Muscle of back (tissue), 11 donors: ENCODE results near the gene LDLRAP1. TPM values are rescaled to one million over a fixed set of nuclear protein-coding genes. Genes with fewer than 3 reads are reported as not detected.

Experiments used
- DNase-seq, 3 donors: peaks; one replicate each; pipeline versions ENCODE4 v3.0.0 to v3.0.0-alpha.2; 2013
- polyA plus RNA-seq, 10 donors: library from polyadenylated mRNA; unstranded; fragments of 120-200 nt; gene quantifications; one replicate each; pipeline ENCODE4 v1.2.1, GENCODE V29; 2013; ENCODE audit not compliant: insufficient read length in 10 of 10

LDLRAP1 gene
- polyA plus RNA-seq, 10 donors, result 11.4 to 19.3 (median 14.2) TPM

DNA sequence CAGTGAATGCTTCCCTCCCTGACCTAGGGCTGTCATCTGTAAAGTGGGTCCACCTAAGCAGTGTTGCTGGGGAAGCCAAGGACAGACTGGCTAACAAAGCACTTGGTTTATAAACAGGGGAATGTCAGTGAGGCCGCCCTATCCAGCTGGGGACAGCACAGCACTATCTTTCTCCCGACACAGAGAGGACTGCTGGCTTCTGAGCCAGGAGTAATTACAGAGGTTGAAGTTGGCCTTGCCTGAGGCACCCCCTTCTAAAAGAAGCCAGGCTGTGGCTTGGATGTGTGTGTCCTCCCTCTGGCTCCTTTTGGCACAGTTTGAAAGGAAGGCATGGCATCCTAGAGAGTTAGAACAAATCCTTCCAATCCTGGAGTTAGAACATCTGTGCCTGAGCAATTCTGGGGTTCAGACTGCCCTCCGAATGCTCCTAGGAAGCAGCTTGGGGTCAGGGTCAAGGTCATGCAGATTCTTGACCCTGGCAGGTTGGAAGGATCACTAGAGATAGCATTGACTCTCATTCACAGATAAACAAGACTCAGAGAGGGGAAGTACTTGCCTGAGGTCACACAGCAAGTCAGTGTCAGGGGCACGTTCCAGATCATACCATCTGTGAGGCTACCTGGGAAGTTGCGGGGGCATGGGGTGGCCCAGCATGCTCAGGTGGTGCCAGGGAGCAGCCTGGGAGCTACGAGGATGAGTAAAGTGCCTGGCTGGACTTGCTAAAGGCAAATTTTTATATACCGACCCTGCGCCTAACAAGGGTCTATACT is 1.3 kb upstream of the LDLRAP1 start:
- no peak for DNase-seq

DNA sequence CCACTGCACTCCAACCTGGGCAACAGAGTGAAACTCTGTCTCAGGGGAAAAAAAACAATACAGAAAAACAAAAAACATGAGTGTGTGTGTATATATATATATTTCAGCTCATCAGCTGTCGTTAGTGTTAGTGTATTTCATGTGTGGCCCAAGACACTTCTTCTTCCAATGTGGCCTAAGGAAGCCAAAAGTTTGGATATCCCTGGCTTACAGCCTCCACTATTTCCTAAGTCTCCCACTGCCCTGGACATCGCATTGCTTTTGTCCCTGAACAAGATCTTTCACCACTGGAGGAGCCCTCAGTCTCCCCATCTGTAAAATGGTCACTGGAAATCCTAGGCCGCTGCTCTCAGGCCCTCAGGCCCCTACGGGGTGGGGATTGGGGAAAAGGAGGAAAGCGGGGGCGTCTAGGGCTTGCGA is 391 bp upstream of the LDLRAP1 start:
- no peak for DNase-seq

DNA sequence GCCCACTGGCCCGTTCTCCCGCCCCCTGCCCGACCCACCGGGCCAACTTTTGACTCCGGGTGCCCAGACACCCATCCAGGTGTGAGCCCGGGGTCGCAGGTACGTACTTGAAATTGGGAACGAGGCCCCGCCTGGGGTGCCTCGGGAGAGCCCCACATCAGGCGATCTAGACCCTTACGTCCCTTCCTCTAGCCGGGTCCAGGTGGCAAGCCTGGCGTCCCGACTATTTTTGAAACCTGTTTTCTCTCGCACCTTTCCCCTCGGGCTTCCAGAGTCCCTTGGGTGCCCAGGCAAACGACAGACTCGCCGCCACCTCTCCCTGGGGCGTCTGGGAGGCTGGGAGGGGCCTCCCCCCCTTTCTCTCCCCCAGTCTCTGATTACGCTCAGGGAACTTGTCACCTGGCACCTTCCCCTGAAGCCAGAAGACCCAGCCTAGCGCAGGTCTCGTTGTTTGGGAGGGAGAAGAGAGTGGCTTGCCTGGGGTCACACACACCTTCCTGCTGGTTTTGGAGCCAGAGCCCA is 898 bp downstream of the LDLRAP1 start:
- DNase-seq, result no peak

DNA sequence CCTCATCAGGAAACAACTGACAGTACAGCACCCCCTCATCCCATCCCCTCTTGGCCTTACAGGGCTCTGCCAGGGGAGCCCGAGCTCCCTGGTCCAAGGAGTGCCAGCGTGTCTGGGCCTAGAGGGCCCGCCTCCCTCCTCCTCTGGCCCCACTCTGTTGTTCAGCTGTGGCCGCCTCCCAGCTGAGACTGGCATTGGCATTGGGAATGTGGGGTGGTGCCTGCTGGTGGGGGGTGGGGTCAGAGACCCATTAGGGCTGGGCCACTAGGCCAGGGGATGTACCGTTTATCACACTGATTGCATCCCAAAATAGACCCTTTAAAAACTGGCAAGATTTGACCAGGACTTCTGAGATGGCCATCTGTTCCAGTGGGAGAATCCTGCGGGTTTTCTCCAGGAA is 1.4 kb downstream of the LDLRAP1 start:
- peak in 1 of 3 donors; percentile 36 for DNase-seq

DNA sequence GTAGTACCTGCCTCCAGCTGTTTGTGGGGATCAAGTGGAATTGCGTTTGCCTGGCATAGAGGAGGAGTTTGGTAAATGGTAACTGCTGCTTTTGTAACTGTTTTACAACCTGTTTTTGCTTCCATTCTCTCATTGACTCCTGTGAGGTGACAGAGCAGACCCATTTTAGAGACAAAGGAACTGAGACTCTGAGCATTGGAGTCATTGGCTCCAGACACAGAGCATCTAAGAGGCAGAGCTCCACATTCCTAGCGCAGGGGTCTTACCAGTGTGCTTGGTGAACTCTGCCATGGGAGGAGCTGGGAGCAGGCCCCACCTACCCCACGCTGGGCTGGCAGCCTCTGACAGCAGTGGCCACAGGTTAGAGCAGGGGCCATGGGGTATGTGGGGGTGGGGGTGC is 2.4 kb downstream of the LDLRAP1 start:
- DNase-seq, result no peak

DNA sequence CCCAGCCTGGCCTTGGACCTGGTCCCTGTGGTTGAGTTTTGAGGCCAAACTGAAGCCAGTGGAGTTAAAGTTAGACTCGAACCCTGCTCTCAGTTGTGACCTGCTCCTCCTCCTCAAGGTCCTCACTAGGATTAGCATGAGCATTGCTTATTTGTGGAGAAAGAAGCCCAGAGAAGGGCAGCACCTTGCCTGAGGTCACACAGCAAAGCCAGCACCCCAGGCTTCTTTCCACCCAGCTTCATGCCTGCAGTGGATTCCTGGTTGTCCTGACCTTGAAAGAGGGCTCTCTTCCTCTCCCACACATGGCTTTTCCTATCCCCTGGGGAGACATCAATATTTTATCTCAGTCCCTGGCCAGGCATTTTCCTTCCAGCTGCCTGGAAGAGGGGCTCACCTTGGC is 2.8 kb downstream of the LDLRAP1 start:
- DNase-seq, result no peak

DNA sequence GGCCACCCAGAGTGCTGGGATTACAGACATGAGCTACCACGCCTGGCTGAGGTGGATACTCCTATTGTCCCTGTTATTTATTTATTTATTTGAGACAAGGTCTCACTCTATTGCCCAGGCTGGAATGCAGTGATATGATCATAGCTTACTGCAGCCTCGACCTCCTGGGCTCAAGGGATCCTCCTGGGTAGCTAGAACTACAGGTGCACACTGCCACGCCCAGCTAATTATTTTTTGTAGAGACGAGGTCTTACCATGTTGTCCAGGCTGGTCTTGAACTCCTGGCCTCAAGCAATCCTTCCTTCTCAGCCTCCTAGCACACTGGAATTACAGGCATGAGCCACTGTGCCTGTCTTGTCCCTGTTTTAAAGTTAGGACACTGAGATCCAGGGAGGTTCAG is 5.2 kb downstream of the LDLRAP1 start:
- DNase-seq, result no peak

DNA sequence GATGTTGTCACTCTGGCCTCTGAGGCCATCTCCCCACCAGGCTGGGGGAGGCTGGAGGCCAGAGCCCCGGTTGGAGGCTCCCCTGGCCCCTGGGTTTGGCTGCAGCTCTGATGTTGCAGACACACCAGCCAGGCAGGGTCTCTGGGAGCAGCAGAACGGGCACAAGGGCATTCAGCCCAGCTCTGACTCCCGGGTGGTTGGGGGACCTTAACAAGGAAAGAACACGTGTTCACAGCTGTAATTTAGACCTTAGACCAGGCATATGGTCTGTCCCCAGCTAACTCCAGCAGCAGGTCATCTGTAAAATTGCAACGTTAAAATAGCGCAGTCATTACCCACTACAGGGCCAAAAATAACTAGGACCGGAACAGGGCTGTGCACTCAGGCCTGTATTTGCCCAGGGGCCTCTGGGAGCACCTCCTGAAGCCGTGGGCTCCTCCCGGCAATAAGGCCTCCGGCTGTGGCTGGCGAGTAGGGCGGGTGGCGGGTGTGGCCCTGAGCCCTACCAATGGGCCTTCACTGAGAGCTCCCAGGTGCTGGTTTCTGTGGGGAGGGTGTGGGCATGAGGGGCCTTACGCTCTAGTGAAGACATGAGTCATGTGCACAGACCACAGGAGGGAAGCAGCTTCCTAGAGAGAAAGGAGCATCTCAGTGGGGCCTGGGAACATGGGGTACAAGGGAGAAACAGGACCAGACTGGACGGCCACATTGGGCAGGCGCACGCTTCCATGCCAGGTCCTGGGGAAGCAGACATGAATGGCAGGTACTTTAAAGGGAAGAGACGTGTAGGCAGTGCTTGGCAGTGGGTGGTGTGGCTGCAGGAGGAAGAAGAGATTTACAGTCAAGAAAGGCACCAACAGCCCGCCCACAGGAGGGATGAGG is 6.1 kb downstream of the LDLRAP1 start:
- peak in 1 of 3 donors; percentile 34 for DNase-seq

DNA sequence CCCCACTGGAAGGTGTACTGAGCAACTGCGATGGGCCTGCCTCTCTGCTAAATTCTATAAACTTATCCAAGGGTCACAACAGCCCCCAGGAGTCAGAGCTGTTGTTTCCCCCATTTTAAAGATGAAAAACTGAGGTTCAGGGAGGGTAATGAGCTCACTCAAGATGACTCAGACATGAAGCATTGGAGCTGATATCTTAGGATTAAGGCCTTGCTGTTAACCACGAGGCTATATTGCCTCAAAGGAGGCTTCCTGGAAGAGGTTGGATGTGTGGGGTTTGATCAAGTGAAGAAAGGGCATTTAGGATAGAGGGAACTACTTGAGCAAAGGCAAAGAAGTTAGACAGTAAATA is 6.7 kb downstream of the LDLRAP1 start:
- DNase-seq, result no peak

DNA sequence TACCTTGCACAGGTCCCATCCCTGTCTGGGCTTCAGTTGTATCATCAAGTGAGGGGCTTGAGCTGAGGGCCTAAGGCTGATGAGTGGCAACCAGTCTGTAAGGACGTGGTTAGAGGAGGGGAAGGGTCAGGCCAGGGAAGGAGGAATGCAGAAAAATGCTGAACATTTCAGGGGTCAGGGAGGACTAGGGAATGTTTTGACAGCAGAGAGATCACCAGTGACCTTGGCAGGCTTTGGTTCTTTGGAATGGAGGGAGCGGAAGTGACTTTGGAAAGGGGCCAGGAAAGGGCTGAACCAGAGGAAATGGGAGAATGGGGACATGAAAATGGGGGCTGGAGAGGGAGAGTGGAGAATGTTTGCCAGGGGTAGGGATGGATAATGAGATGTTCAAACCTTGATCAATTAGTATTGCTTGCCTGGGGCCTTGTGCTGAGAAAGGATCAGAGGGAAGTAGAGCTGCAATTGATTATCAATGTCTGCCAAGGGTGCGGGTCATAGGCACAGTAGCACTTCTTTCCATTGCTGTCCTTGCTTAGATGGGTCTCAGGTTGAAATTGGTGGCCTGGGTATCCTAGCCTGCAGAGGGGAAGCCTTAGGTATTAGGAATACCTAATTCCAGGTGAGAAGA is 7.4 kb downstream of the LDLRAP1 start:
- no peak for DNase-seq

DNA sequence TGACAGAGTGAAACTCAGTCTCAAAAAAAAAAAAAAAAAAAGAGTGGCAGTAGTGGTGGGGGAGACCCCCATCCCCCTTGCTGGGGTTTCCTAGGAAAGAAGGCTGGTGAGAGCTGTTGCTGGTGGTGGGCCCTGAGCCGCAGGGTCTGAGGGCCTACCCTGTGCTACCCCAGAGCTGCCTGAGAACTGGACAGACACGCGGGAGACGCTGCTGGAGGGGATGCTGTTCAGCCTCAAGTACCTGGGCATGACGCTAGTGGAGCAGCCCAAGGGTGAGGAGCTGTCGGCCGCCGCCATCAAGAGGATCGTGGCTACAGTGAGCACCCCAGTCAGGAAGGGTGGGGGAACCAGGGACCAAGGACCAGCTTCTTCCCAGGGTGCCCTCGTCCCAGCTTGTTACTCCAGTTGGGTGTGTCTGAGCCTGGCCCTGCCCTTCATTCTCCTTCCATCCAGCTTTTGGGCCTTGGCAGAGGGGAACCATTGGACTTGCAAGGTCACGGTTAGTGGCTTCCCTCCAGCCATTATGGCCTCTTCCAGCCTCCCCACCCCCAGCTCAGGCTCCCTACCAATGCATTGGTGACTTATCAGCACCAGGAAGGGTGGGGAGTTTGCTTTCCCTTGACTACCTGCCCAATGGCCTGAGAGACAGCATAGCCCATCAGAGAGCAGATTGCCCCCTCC is 10.5 kb downstream of the LDLRAP1 start:
- no peak for DNase-seq

DNA sequence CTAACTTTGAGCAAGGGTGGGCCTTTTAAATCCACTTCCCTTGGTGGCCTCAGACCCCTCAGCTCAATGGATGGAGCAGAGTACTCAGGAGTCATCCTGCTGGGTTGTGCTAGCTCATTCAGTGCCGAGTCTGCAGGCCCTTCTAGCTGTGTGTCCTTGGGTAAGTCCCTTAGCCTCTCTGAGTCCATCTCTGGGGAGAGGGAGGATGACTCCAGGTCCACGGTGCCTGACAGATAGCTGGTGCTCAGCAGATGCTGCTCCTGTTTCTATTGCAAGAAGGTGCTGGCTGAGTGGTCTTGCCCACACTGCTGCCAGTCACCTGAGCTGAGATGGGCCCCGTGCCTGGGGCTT is 11.0 kb downstream of the LDLRAP1 start:
- DNase-seq, result no peak

DNA sequence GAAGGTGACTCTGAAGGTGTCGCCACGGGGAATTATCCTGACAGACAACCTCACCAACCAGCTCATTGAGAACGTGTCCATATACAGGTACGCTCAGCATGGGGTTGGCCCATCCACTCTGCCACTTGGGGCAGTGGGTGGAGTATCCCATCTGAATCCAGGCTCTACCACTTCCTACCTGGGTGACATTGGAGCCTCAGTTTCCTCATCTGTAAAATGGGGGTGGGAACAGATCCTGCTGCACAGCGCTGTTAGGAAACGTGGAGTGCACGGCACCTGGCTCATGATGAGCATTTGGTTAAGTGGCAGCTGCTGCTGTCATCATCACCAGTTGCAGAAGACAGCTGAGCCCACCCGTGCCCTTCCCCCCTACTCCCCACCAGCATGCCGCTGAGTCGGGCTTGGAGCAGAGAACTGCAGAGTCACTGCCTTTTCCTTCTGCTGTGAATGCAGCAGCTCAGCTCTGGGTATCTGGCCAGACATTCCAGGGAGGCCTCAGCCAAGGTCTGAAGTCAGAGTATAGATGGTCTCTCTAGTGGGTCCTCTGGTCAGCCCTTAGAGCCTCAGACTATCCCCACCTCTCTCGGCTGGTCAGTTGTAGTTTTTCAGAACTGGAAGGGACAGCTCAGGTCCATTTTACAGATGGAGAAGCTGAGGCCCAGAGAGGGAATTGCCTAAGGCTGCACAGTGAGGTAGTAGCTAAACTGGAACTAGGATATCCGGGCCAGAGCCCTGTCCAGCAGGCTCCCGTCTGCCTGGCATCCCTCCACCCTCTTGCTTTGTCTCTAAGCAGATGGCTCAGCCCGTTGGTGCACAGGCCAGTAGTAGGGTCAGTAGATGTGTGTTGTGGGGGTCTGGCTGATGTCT is 11.7 kb downstream of the LDLRAP1 start:
- DNase-seq, result no peak

DNA sequence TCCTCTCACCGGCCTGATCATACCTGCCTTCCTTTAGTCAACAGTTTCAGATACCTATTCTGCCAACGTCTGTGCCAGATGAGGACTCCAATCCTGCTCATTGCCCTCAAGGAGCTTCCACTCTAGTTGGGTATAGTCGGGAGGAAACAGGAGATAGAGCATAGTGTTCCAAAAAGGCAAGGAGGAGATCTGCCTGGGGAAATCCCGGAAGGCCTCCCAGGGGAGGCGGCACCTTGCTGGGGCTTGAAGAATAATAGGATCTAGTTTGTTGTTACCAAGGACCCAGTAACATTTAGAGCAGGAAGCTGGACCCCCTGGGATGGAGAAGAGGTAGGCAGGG is 12.3 kb downstream of the LDLRAP1 start:
- DNase-seq, result no peak

DNA sequence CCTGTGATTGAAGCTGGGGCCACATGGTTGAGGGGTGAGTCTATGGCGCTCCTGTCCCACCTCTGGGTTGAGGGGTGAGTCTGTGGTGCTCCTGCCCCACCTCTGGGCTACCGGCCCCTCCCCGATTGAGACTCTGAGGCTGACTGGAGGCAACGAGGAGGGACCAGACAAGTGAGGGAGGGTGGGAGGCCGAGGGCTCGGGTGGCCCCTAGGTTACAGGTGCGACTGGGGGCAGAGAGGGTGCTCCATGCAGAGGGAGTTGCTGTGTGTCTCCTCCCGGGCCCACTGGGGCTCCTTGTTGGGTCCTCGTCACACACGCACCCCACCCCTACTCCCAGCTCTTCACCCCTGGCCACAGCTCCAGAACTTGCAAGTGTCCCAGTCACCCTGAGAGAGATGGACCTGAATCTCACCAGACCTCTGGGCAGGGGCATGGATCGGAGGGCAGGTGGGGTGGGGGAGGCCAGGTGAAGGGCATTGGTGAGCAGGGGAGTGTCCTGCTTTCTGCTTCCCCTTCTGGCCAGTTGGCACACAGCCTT is 12.8 kb downstream of the LDLRAP1 start:
- no peak for DNase-seq

DNA sequence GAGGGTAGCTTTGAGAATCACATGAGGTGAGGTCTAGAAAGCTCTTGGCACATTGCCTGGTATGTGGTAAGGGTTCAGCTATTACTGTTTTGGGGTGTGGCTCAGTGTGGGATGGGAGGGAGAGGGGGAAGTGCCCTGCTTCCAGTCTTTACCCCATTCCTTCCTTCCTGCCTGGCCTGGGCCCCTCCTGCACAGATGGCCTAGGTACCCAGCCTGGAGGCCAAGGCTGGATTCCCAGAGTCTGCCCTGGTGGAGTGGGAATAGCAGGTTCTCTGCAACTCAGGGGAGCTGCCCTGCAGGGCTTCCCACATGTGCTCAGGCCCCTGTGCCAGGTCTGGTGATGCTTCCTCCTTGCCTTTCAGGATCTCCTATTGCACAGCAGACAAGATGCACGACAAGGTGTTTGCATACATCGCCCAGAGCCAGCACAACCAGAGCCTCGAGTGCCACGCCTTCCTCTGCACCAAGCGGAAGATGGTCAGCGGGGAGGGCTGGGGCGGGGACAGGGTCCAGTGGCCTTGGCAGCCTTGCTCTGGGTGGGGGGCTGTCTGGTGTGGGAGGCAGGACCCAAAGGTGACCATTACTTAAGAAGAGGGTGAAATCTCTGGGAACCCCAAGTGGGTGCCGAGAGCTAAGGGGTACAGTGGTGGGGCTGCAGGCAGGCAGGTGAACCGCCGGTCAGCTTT is 13.5 kb downstream of the LDLRAP1 start:
- no peak for DNase-seq

DNA sequence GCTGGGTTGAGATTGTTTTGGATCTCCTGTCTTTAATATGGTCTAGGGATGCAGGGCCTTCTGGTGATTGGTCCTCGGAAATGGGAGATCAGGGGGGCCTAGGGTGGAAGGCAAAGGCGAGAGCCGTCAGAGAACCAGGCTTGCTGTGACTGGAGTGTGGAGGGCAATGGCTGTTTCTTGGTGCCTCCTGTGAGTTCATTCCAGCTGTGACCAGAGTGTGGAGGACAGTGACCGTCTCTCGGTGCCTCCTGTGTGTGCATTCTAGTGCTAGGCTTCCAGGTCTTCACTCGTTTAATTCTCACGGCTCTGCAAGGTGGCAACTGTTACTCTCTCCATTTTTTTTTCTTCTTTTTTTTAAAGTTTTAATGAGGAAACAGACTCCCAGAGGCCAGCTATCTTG is 14.1 kb downstream of the LDLRAP1 start:
- DNase-seq, result no peak

DNA sequence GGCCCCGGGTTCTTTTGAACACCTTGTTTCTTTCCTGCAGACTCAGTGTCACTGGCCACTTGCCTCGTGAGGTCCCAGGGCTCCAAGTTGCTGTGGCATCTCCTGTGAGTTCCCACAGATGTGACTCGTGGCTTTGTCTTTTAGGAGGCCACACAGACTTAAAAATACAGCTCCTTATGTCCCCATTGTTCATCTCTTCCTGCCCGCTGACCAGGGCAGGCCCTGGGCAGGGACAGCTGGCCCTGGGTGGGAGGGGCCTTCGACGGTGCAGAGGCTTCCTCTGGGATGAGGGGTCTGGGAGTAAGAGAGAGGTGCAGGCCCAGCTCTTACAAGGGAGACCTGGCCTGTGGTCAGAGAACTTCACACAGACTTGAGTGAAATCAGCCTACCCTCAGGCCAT is 15.6 kb downstream of the LDLRAP1 start:
- DNase-seq, result no peak

DNA sequence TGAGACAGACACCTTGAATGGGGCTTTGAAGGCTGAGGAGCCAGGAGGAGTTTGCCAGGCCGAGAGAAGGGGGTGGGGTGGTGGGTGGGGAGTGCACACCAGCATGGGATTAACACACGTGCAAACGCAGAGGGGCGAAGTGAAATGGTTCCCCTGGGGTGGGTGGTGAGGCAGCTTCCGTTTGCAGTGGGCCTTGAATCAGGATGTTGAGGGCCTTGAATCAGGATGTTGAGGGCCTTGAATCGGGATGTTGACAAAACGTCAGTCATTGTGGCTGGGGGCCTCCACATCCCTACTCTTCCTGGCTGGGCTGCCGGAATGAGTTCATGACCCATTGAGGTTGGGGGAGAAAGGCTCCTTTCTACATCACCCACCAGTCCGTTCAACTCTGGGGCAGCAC is 16.6 kb downstream of the LDLRAP1 start:
- no peak for DNase-seq

DNA sequence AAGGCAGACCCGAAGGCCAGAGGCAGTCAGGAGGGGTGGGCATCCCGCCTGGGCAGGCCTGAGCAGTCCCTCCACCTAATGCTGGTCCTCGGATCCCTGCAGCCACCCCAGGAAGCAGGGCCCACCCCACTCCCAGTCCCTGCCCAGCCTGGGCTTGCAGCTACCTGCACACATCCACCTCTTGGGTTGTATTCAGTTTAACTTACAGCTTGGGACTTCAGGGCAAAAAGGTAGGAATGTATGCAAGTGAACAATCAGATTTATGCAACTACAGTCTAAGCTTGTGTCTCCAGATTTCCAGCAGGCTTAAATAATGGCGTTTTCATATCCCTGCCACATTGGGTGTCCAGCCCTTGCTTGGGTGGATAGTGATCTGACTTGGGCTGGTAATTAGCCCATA is 17.4 kb downstream of the LDLRAP1 start:
- no peak for DNase-seq
